Activated CD8-positive, alpha-beta T cell treated with anti-CD3 and anti-CD28 coated beads for 36 hours (primary cell): ENCODE measurements around the gene PRADC1. TPM values are rescaled to one million over a fixed set of nuclear protein-coding genes. Genes with fewer than 3 reads are reported as not detected.

Experiments used
- ATAC-seq: fragments of 200-7000 bp; cut with Tn5 transposase; one replicate; pipeline ENCODE4 v1.10.0; 2021; ENCODE audit warnings: mild to moderate bottlenecking, moderate library complexity
- CTCF ChIA-PET: fragments of 350-600 bp; sonication (Branson Sonifier 250); formaldehyde crosslinking; loops from one replicate; lab custom pipeline; 2021; ENCODE audit warnings: antibody characterized with exemption; lab: Charles Lee
- POLR2A ChIA-PET: fragments of 350-600 bp; sonication (Branson Sonifier 250); formaldehyde crosslinking; loops from one replicate; lab custom pipeline; 2021; ENCODE audit warnings: antibody characterized with exemption; lab: Charles Lee
- DNase-seq: peaks from one replicate; pipeline ENCODE4 v3.0.0-alpha.2; 2020
- H3K27ac Mint-ChIP-seq: one replicate; pipeline ENCODE4 v1.8.0; 2021; ENCODE audit warnings: mild to moderate bottlenecking, mixed read lengths
- H3K27me3 Mint-ChIP-seq: one replicate; pipeline ENCODE4 v1.8.0; 2021; ENCODE audit warnings: mixed read lengths
- H3K36me3 Mint-ChIP-seq: one replicate; pipeline ENCODE4 v1.8.0; 2021; ENCODE audit warnings: low read depth, mixed read lengths
- H3K4me1 Mint-ChIP-seq: one replicate; pipeline ENCODE4 v1.8.0; 2021; ENCODE audit warnings: low read depth, mixed read lengths
- H3K4me3 Mint-ChIP-seq: one replicate; pipeline ENCODE4 v1.8.0; 2021; ENCODE audit warnings: mild to moderate bottlenecking, moderate library complexity, mixed read lengths
- H3K9me3 Mint-ChIP-seq: one replicate; pipeline ENCODE4 v1.8.0; 2021; ENCODE audit warnings: mixed read lengths
- intact Hi-C: fragments of 100-400 bp; cut with micrococcal nuclease; formaldehyde crosslinking; loops from one replicate; pipeline ENCODE4 v1.10.0; 2022
- total RNA-seq, 2 experiments: library from RNA; stranded (reverse); gene quantifications; one replicate each; pipeline ENCODE4 v1.2.3, GENCODE V29; 2021
- TF ChIP-seq, protein P1 (sequence below): fragments of 200-600 bp; IDR thresholded peaks from one replicate; pipeline ENCODE4 v1.8.0; 2022; ENCODE audit warnings: antibody characterized with exemption, mild to moderate bottlenecking

PRADC1 gene
- total RNA-seq, 2 experiments from 2014 or later: 12.4 to 16.2 TPM

DNA sequence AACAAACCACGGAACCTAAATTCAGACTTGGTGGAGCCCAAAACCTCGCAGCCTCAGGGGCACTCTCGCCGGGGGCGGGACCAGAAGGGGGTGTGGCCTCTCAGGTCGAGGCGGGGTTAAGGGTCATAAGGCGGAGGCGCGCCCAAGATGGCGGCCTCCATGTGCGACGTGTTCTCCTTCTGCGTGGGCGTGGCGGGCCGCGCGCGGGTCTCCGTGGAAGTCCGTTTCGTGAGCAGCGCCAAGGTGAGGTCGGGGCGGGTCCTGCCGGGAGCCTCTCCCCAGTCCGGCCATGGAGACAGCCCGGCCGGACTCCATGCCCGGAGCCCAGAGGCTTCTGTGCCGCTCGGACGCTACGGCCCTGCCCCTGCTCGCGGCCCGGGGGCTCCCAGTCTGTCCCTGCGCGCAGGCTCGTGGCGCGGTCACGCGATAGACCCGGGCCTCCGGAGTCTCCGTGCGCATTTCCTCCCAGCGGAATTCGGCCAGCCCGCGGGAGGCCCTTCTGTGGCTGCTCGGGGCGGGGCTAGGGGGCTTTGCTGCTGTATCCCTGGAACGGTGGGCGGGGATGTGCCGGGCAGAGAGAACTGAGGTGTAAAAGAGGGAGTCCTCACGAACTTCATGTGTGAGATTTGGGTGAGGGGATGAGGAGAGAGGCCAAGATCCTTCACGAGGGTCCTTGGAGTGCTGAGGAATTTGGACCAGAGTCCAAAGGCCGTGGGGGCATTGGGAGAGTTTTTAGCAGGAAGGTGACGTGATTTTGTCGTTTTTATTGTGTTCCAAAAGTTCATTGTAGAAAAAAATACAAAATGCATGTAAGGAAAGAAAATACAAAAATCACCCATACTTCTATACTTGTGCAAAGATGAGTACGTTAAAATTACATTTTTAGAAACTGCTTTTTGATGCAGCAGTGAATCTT is 18.7 kb downstream of the PRADC1 start, which contains the start of gene SMYD5:
TSS of gene SMYD5 (plus strand) at position 126 of the 916 bp plus-strand sequence. CDS start at position 148, 22 bp downstream.
- DNase-seq (peak; percentile 96), ATAC-seq (peak; percentile 95)
- Mint-ChIP-seq H3K9me3 (no peaks in the 10 kb centered on the region), H3K27ac (peak within 1 kb of the TSS; percentile 93), H3K27me3 (no peaks in the 10 kb centered on the region), H3K4me3 (peak within 1 kb of the TSS; percentile 88), H3K4me1 (peaks cover 29% of the 10 kb centered on the region), H3K36me3 (peaks cover 3% of the 10 kb centered on the region)
- TF ChIP-seq, protein P1, sequence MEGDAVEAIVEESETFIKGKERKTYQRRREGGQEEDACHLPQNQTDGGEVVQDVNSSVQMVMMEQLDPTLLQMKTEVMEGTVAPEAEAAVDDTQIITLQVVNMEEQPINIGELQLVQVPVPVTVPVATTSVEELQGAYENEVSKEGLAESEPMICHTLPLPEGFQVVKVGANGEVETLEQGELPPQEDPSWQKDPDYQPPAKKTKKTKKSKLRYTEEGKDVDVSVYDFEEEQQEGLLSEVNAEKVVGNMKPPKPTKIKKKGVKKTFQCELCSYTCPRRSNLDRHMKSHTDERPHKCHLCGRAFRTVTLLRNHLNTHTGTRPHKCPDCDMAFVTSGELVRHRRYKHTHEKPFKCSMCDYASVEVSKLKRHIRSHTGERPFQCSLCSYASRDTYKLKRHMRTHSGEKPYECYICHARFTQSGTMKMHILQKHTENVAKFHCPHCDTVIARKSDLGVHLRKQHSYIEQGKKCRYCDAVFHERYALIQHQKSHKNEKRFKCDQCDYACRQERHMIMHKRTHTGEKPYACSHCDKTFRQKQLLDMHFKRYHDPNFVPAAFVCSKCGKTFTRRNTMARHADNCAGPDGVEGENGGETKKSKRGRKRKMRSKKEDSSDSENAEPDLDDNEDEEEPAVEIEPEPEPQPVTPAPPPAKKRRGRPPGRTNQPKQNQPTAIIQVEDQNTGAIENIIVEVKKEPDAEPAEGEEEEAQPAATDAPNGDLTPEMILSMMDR: no peak
- ChIA-PET CTCF (interaction anchor here (0.9 to 3.7 kb wide), 9 partner anchors 9 to 318 kb away, joined by 3 to 79 read pairs (median 5); partner anchors contain the start of genes CCT7 and PRADC1), POLR2A (interaction anchor here (1.1 to 3.4 kb wide), 7 partner anchors 13 to 37 kb away, joined by 3 to 23 read pairs (median 5); partner anchors contain the start of genes CCT7 and PRADC1)
- intact Hi-C loops: no loop called here

DNA sequence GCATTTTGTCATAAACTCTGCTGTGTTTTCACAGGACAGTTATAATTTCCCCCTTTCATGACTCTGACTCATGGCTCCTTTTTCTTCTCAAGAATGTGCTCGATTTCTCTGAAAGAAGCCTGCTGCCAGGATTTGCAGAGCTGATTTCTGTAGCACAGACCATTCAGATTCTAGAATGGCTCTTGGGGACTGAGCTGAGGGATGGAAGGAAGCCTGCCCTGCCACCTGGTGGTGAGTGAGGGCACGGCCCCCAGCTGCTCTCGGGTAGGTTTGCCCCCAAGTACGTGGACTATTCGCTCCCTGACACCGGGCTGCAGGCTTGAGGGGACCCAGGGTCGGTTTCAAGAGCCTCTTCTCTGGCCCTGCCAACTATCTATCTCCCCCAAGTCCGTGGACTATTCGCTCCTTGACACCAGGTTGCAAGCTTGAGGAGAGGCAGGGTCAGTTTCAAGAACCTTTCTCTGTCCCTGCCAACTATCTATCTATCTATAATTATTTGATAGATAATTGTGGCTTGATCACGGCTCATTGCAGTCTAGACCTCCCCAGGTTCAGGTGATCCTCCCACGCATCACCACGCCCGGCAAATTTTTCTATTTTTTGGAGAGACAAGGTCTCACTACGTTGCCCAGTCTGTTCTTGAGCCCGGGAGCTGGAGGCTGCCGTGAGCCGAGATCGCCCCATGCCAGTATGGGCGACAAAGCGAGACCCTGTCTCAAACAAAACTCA is 20.4 kb downstream of the PRADC1 start:
- TF ChIP-seq, protein P1: peak; percentile 90
- ChIA-PET CTCF (interaction anchor here (0.6 to 3.7 kb wide), 41 partner anchors 9 to 320 kb away, joined by 3 to 79 read pairs (median 4); partner anchors contain the start of genes CCT7, NOTO, PRADC1 and RAB11FIP5), POLR2A (interaction anchor here (0.7 to 3.4 kb wide), 6 partner anchors 17 to 148 kb away, joined by 3 to 23 read pairs (median 6); partner anchors contain the start of genes CCT7 and PRADC1)
- Mint-ChIP-seq H3K27ac (no peak overlapping the region), H3K4me3 (peak overlapping the region; percentile 33), H3K9me3 (no peaks in the 10 kb centered on the region), H3K36me3 (no peaks in the 10 kb centered on the region), H3K27me3 (no peaks in the 10 kb centered on the region), H3K4me1 (peaks cover 29% of the 10 kb centered on the region)
- DNase-seq (peak; percentile 89), ATAC-seq (peak; percentile 78)
- intact Hi-C loops: no loop called here

DNA sequence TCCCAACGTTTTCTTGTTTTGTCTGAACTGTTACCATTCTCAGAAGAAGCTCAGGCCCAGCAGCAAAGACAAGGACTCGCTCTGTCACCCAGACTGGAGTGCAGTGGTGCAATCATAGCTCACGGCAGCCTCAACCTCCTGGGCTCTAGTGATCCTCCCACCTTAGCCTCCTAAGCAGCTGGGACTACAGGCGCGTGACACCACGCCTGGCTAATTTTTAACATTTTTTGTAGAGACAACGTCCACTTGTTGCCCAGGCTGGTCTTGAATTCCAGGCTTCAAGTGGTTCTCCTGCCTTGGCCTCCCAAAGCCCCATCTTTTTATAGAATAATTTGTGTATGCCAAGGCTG is 21.0 kb downstream of the PRADC1 start:
- Mint-ChIP-seq H3K36me3 (no peaks in the 10 kb centered on the region), H3K27ac (no peak overlapping the region), H3K9me3 (no peaks in the 10 kb centered on the region), H3K4me1 (peaks cover 25% of the 10 kb centered on the region), H3K4me3 (no peak overlapping the region), H3K27me3 (no peaks in the 10 kb centered on the region)
- POLR2A ChIA-PET: interaction anchor here (0.7 to 3.4 kb wide), 5 partner anchors 17 to 178 kb away, joined by 3 to 23 read pairs (median 6); partner anchors contain the start of genes CCT7 and PRADC1
- intact Hi-C loops: no loop called here
- TF ChIP-seq, protein P1: no peak
- ATAC-seq: no peak
- no peak for DNase-seq
- CTCF ChIA-PET: interaction anchor here (0.6 to 3.7 kb wide), 34 partner anchors 8 to 319 kb away, joined by 3 to 79 read pairs (median 5); partner anchors contain the start of genes CCT7, NOTO, PRADC1 and RAB11FIP5

DNA sequence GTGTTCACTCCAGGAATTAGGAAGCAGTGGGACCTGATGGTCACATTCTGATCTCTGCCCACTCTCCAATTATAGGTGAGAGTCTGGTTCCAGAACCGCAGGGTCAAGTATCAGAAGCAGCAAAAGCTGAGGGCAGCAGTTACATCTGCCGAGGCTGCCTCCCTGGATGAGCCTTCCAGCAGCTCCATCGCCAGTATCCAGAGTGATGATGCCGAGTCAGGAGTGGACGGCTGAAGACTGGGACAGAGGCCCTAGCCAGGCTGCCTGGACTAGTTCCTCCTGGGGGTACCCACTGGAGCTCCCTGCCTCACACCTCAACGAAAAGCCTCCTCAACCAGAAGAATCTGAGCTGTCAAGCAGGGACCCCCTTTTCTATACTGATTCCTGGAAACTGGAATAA is 22.3 kb downstream of the PRADC1 start:
- DNase-seq (no peak), ATAC-seq (no peak)
- no peak overlapping the region for H3K27ac Mint-ChIP-seq
- ChIA-PET POLR2A (interaction anchor here (0.8 to 3.4 kb wide), 2 partner anchors 23 to 43 kb away, joined by 3 to 23 read pairs; partner anchors contain the start of genes CCT7 and PRADC1), CTCF (interaction anchor here (0.5 to 5.1 kb wide), 6 partner anchors 22 to 126 kb away, joined by 3 to 53 read pairs (median 9); partner anchors contain the start of genes CCT7 and PRADC1)
- H3K27me3 Mint-ChIP-seq: peaks cover 5% of the 10 kb centered on the region
- intact Hi-C loops: no loop called here
- no peaks in the 10 kb centered on the region for H3K36me3 Mint-ChIP-seq
- TF ChIP-seq, protein P1: no peak
- peaks cover 21% of the 10 kb centered on the region for H3K4me1 Mint-ChIP-seq
- H3K4me3 Mint-ChIP-seq: no peak overlapping the region
- no peaks in the 10 kb centered on the region for H3K9me3 Mint-ChIP-seq
